Skeletal muscle tissue (tissue), 4 donors: ENCODE data around the gene HNRNPF. TPM values are rescaled to one million over a fixed set of nuclear protein-coding genes. Genes with fewer than 3 reads are reported as not detected.

Experiments used
- H3K27ac ChIP-seq: one replicate; pipeline ENCODE4 v1.7.0; 2013; ENCODE audit warnings: mild to moderate bottlenecking, low read depth, low read length, inconsistent platforms
- H3K27me3 ChIP-seq, 3 donors: one replicate each; pipeline ENCODE4 v1.7.0; 2013; ENCODE audit warnings: low read length in 3 of 3; ENCODE audit not compliant: control insufficient read depth in 3 of 3, insufficient read depth in 3 of 3
- H3K36me3 ChIP-seq, 3 donors: one replicate each; pipeline ENCODE4 v1.7.0; 2013; ENCODE audit warnings: low read length in 3 of 3; ENCODE audit not compliant: control insufficient read depth in 3 of 3, insufficient read depth in 3 of 3
- H3K4me1 ChIP-seq, 3 donors: one replicate each; pipeline ENCODE4 v1.7.0; 2013; ENCODE audit warnings: low read length in 3 of 3, mild to moderate bottlenecking in 3 of 3; ENCODE audit not compliant: control insufficient read depth in 3 of 3, insufficient read depth in 3 of 3
- H3K4me3 ChIP-seq, 3 donors: one replicate each; pipeline ENCODE4 v1.7.0; 2013; ENCODE audit warnings: low read length in 3 of 3
- H3K9ac ChIP-seq, 3 donors: one replicate each; pipeline ENCODE4 v1.7.0; 2013; ENCODE audit warnings: low read length in 3 of 3, mild to moderate bottlenecking in 3 of 3, moderate library complexity in 2 of 3, low read depth in 1 of 3
- H3K9me3 ChIP-seq, 3 donors: one replicate each; pipeline ENCODE4 v1.7.0; 2013; ENCODE audit warnings: low read length in 3 of 3; ENCODE audit not compliant: control insufficient read depth in 3 of 3
- total RNA-seq: library from RNA; depleted of rRNA; stranded (reverse); fragments of >200 nt; gene quantifications from one replicate; pipeline ENCODE4 v1.2.3, GENCODE V29; 2014
- donor health status: Osteomylitis.

HNRNPF gene
- total RNA-seq, 1 donor from 2014 or later, result 87.2 TPM

- Histone ChIP-seq H3K4me3 (no peak overlapping the region), H3K27me3 (no peaks in the 10 kb centered on the region), H3K4me1 (peaks cover 0 to 10% (median 2%) of the 10 kb centered on the region in 3 donors)
These were observed 38.2 kb downstream of the HNRNPF start for GRCh38 chr10:43370671-43371215.

GRCh38 chr10:43369921-43370320 lies 39.1 kb downstream of the HNRNPF start:
- Histone ChIP-seq H3K9me3 (no peaks in the 10 kb centered on the region), H3K36me3 (no peaks in the 10 kb centered on the region), H3K4me1 (peaks cover 0 to 10% (median 2%) of the 10 kb centered on the region in 3 donors), H3K27me3 (no peaks in the 10 kb centered on the region), H3K9ac (no peak overlapping the region), H3K4me3 (no peak overlapping the region), H3K27ac (no peak overlapping the region)

More at GRCh38 chr10:43370671-43371215, 38.2 kb downstream of the HNRNPF start:
- Histone ChIP-seq H3K27ac (no peak overlapping the region), H3K9ac (no peak overlapping the region), H3K9me3 (no peaks in the 10 kb centered on the region), H3K36me3 (no peaks in the 10 kb centered on the region)

GRCh38 chr10:43365001-43365400 lies 44.0 kb downstream of the HNRNPF start:
- no peaks in the 10 kb centered on the region for H3K9me3 ChIP-seq
- H3K9ac ChIP-seq, result no peak overlapping the region
- H3K4me1 ChIP-seq, result peaks cover 12 to 13% (median 13%) of the 10 kb centered on the region in 3 donors
- H3K36me3 ChIP-seq, result no peaks in the 10 kb centered on the region
- no peak overlapping the region for H3K27ac ChIP-seq
- no peak overlapping the region for H3K4me3 ChIP-seq
- H3K27me3 ChIP-seq, result no peaks in the 10 kb centered on the region

GRCh38 chr10:43362191-43362839 lies 46.7 kb downstream of the HNRNPF start:
- no peaks in the 10 kb centered on the region for H3K27me3 ChIP-seq
- H3K27ac ChIP-seq, result no peak overlapping the region
- no peaks in the 10 kb centered on the region for H3K9me3 ChIP-seq
- peak overlapping the region; percentile 72 to 80 (median 73) for H3K4me3 ChIP-seq
- H3K36me3 ChIP-seq, result no peaks in the 10 kb centered on the region
- H3K9ac ChIP-seq, result peak overlapping the region; percentile 62 to 81 (median 76)
- H3K4me1 ChIP-seq, result peaks cover 12 to 13% (median 13%) of the 10 kb centered on the region in 3 donors

- H3K9ac ChIP-seq, result peak overlapping the region in 2 of 3 donors; percentile 76 to 81
- H3K27ac ChIP-seq, result no peak overlapping the region
- peak overlapping the region; percentile 72 to 80 (median 73) for H3K4me3 ChIP-seq
These were observed 47.3 kb downstream of the HNRNPF start for GRCh38 chr10:43361547-43362190.

GRCh38 chr10:43360086-43360485 lies 48.9 kb downstream of the HNRNPF start:
- H3K9ac ChIP-seq, result no peak overlapping the region
- H3K27me3 ChIP-seq, result no peaks in the 10 kb centered on the region
- no peak overlapping the region for H3K27ac ChIP-seq
- no peak overlapping the region for H3K4me3 ChIP-seq
- H3K9me3 ChIP-seq, result no peaks in the 10 kb centered on the region
- H3K36me3 ChIP-seq, result no peaks in the 10 kb centered on the region
- peaks cover 12 to 13% (median 13%) of the 10 kb centered on the region in 3 donors for H3K4me1 ChIP-seq

More at GRCh38 chr10:43361547-43362190, 47.3 kb downstream of the HNRNPF start:
- Histone ChIP-seq H3K4me1 (peaks cover 12 to 13% (median 13%) of the 10 kb centered on the region in 3 donors), H3K9me3 (no peaks in the 10 kb centered on the region), H3K36me3 (no peaks in the 10 kb centered on the region), H3K27me3 (no peaks in the 10 kb centered on the region)

GRCh38 chr10:43355749-43356371 lies 53.1 kb downstream of the HNRNPF start:
- Histone ChIP-seq H3K27ac (no peak overlapping the region), H3K27me3 (peaks cover 1 to 2% (median 1%) of the 10 kb centered on the region in 3 donors), H3K36me3 (no peaks in the 10 kb centered on the region), H3K9me3 (no peaks in the 10 kb centered on the region), H3K9ac (no peak overlapping the region), H3K4me3 (no peak overlapping the region), H3K4me1 (peaks cover 0 to under 1% (median 0%) of the 10 kb centered on the region in 3 donors)

GRCh38 chr10:43354879-43355380 lies 54.1 kb downstream of the HNRNPF start:
- Histone ChIP-seq H3K4me3 (no peak overlapping the region), H3K27me3 (peaks cover 10 to 11% (median 10%) of the 10 kb centered on the region in 3 donors), H3K4me1 (peaks cover 0 to 3% (median 3%) of the 10 kb centered on the region in 3 donors), H3K36me3 (no peaks in the 10 kb centered on the region), H3K9ac (no peak overlapping the region), H3K9me3 (no peaks in the 10 kb centered on the region), H3K27ac (no peak overlapping the region)

- H3K9ac ChIP-seq, result no peak overlapping the region
These were observed 54.7 kb downstream of the HNRNPF start for GRCh38 chr10:43354330-43354635.

More at GRCh38 chr10:43354330-43354635, 54.7 kb downstream of the HNRNPF start:
- H3K9me3 ChIP-seq, result no peaks in the 10 kb centered on the region
- no peak overlapping the region for H3K27ac ChIP-seq
- no peaks in the 10 kb centered on the region for H3K36me3 ChIP-seq
- peaks cover 0 to 3% (median 3%) of the 10 kb centered on the region in 3 donors for H3K4me1 ChIP-seq
- H3K27me3 ChIP-seq, result peaks cover 12 to 14% (median 13%) of the 10 kb centered on the region in 3 donors
- no peak overlapping the region for H3K4me3 ChIP-seq
